Caco-2 (cell line): ENCODE measurements around the gene GTPBP4. TPM values are rescaled to one million over a fixed set of nuclear protein-coding genes. Genes with fewer than 3 reads are reported as not detected.

Source experiments
- BruUV-seq: library from RNA; stranded (reverse); fragments of 400-500 nt; replicated peaks from 2 replicates; lab custom pipeline; 2021; lab: Mats Ljungman, UMichigan
- CTCF ChIA-PET: fragments of 300-600 bp; sonication (Branson Sonifier 250); formaldehyde crosslinking; loops from one replicate; lab custom pipeline; 2022; ENCODE audit warnings: antibody characterized with exemption; lab: Charles Lee
- POLR2A ChIA-PET: fragments of 300-600 bp; sonication (Branson Sonifier 250); formaldehyde crosslinking; loops from one replicate; lab custom pipeline; 2022; ENCODE audit warnings: antibody characterized with exemption; lab: Charles Lee
- DNase-seq, 2 experiments: peaks; one replicate each; pipeline versions ENCODE4 v3.0.0 to v3.0.0-alpha.2; 2020 to 2022
- H3K27me3 ChIP-seq: replicated peaks from 2 replicates; pipeline ENCODE4 v1.6.0; 2011; ENCODE audit warnings: low read length; ENCODE audit not compliant: control insufficient read depth, insufficient read depth
- H3K36me3 ChIP-seq: 2 replicates; pipeline ENCODE4 v1.5.1; 2011; ENCODE audit warnings: low read length; ENCODE audit not compliant: control insufficient read depth, insufficient read depth
- H3K4me1 ChIP-seq: fragments of 250-450 bp; sonication (Bioruptor Pico); 2 replicates; pipeline ENCODE4 v1.5.1; 2020; ENCODE audit warnings: mild to moderate bottlenecking
- H3K4me3 ChIP-seq: 2 replicates; pipeline ENCODE4 v1.5.1; 2011; ENCODE audit warnings: low read depth, mild to moderate bottlenecking, control low read depth, low read length
- H3K9me3 ChIP-seq: fragments of 250-450 bp; sonication (Bioruptor Pico); 2 replicates; pipeline ENCODE4 v1.5.1; 2020; ENCODE audit warnings: mild to moderate bottlenecking, moderate library complexity
- H3K27ac Mint-ChIP-seq: one replicate; pipeline ENCODE4 v1.8.0; 2022; ENCODE audit warnings: mixed read lengths; ENCODE audit not compliant: unreplicated experiment
- H3K27me3 Mint-ChIP-seq: one replicate; pipeline ENCODE4 v1.8.0; 2022; ENCODE audit warnings: mixed read lengths; ENCODE audit not compliant: insufficient read depth, unreplicated experiment
- H3K36me3 Mint-ChIP-seq: one replicate; pipeline ENCODE4 v1.8.0; 2022; ENCODE audit warnings: mild to moderate bottlenecking, mixed read lengths; ENCODE audit not compliant: insufficient read depth, unreplicated experiment
- H3K4me1 Mint-ChIP-seq: one replicate; pipeline ENCODE4 v1.8.0; 2022; ENCODE audit warnings: low read depth, mixed read lengths; ENCODE audit not compliant: unreplicated experiment
- H3K4me3 Mint-ChIP-seq: one replicate; pipeline ENCODE4 v1.8.0; 2022; ENCODE audit warnings: mild to moderate bottlenecking, moderate library complexity, mixed read lengths; ENCODE audit not compliant: unreplicated experiment
- H3K9me3 Mint-ChIP-seq: one replicate; pipeline ENCODE4 v1.8.0; 2022; ENCODE audit warnings: mixed read lengths; ENCODE audit not compliant: unreplicated experiment
- CTCF ChIP-seq, 2 experiments: fragments of 200-600 bp in 1 of 2; IDR thresholded peaks; 1 replicate in 1 of 2; 2 replicates in 1 of 2; pipeline versions ENCODE4 v1.5.1 to v1.8.0; 2011 to 2022; ENCODE audit warnings: antibody characterized with exemption in 1 of 2, control low read depth in 1 of 2, inconsistent platforms in 1 of 2, low read depth in 1 of 2, low read length in 1 of 2, mild to moderate bottlenecking in 1 of 2, moderate library complexity in 1 of 2; ENCODE audit not compliant: insufficient read depth in 1 of 2, severe bottlenecking in 1 of 2, unreplicated experiment in 1 of 2
- intact Hi-C: fragments of 100-400 bp; cut with micrococcal nuclease; formaldehyde crosslinking; loops from one replicate; pipeline ENCODE4 v1.10.0; 2022; ENCODE audit not compliant: unreplicated experiment
- total RNA-seq: library from RNA; stranded (reverse); gene quantifications from 2 replicates; pipeline ENCODE4 v1.2.3, GENCODE V29; 2022

The GTPBP4 gene
- total RNA-seq, 1 experiment from 2014 or later: 202 TPM

- H3K4me1 ChIP-seq: no peaks in the 10 kb centered on the region
- ChIA-PET POLR2A (no interaction called here), CTCF (no interaction called here)
- intact Hi-C loops: no loop called here
- Mint-ChIP-seq H3K4me1 (no peaks in the 10 kb centered on the region), H3K36me3 (peaks cover 97% of the 10 kb centered on the region), H3K27me3 (no peaks in the 10 kb centered on the region), H3K27ac (peak overlapping the region; percentile 7), H3K4me3 (no peak overlapping the region), H3K9me3 (no peaks in the 10 kb centered on the region)
- H3K9me3 ChIP-seq: no peaks in the 10 kb centered on the region
- TF ChIP-seq CTCF (IDR thresholded peaks at IDR 0.05; ENCODE audit: insufficient read depth in 1 of 2, low read depth in 1 of 2, low read length in 1 of 2, severe bottlenecking in 1 of 2, unreplicated experiment in 1 of 2): no peak
- DNase-seq: peak in 1 of 2 experiments; percentile 31
- H3K27me3 ChIP-seq: no peaks in the 10 kb centered on the region
- no peak overlapping the region for H3K4me3 ChIP-seq
- no TSS peak for BruUV-seq
- peaks cover 9% of the 10 kb centered on the region for H3K36me3 ChIP-seq
Observed at GRCh38 chr10:995559-995926, 7.3 kb downstream of the GTPBP4 start.

- no peak for TF ChIP-seq CTCF (IDR thresholded peaks at IDR 0.05; ENCODE audit: insufficient read depth in 1 of 2, low read depth in 1 of 2, low read length in 1 of 2, severe bottlenecking in 1 of 2, unreplicated experiment in 1 of 2)
- DNase-seq: peak in 1 of 2 experiments; percentile 20
- BruUV-seq: no TSS peak
- intact Hi-C loops: no loop called here
- Histone ChIP-seq H3K4me3 (no peak overlapping the region), H3K36me3 (peaks cover 10% of the 10 kb centered on the region), H3K9me3 (no peaks in the 10 kb centered on the region), H3K27me3 (no peaks in the 10 kb centered on the region), H3K4me1 (no peaks in the 10 kb centered on the region)
- no peaks in the 10 kb centered on the region for H3K9me3 Mint-ChIP-seq
- peaks cover 97% of the 10 kb centered on the region for H3K36me3 Mint-ChIP-seq
- no peak overlapping the region for H3K27ac Mint-ChIP-seq
- no peaks in the 10 kb centered on the region for H3K4me1 Mint-ChIP-seq
- ChIA-PET CTCF (no interaction called here), POLR2A (interaction anchor here (0.6 kb wide), 1 partner anchor 65 kb away, joined by 3 read pairs; no protein-coding TSS in a partner anchor)
- no peaks in the 10 kb centered on the region for H3K27me3 Mint-ChIP-seq
- H3K4me3 Mint-ChIP-seq: no peak overlapping the region
Observed at GRCh38 chr10:996031-996430, 7.8 kb downstream of the GTPBP4 start.

GRCh38 chr10:997266-998022 lies 9.2 kb downstream of the GTPBP4 start:
- H3K4me1 Mint-ChIP-seq: no peaks in the 10 kb centered on the region
- CTCF ChIA-PET: no interaction called here
- no peak for TF ChIP-seq CTCF (IDR thresholded peaks at IDR 0.05; ENCODE audit: insufficient read depth in 1 of 2, low read depth in 1 of 2, low read length in 1 of 2, severe bottlenecking in 1 of 2, unreplicated experiment in 1 of 2)
- H3K9me3 Mint-ChIP-seq: no peaks in the 10 kb centered on the region
- H3K36me3 Mint-ChIP-seq: peaks cover 100% of the 10 kb centered on the region
- H3K27ac Mint-ChIP-seq: no peak overlapping the region
- no peak overlapping the region for H3K4me3 ChIP-seq
- H3K27me3 ChIP-seq: no peaks in the 10 kb centered on the region
- intact Hi-C loops: no loop called here
- H3K27me3 Mint-ChIP-seq: no peaks in the 10 kb centered on the region
- peak in 1 of 2 experiments; percentile 9 for DNase-seq
- no TSS peak for BruUV-seq
- no peaks in the 10 kb centered on the region for H3K9me3 ChIP-seq
- POLR2A ChIA-PET: interaction anchor here (0.6 to 1.0 kb wide), 2 partner anchors 52 to 119 kb away, joined by 3 read pairs; partner anchors contain the start of gene IDI1
- peaks cover 13% of the 10 kb centered on the region for H3K36me3 ChIP-seq
- H3K4me3 Mint-ChIP-seq: no peak overlapping the region
- no peaks in the 10 kb centered on the region for H3K4me1 ChIP-seq
